K562 (cell line): ENCODE results near the gene ARHGEF4. TPM values are rescaled to one million over a fixed set of nuclear protein-coding genes. Genes with fewer than 3 reads are reported as not detected.

ENCODE experiments used
- ATAC-seq: fragments of 200-7000 bp; cut with Tn5 transposase; 3 replicates; pipeline ENCODE4 v1.9.1; 2020; ENCODE audit warnings: moderate library complexity
- BruUV-seq: library from RNA; stranded (reverse); fragments of 400-500 nt; replicated peaks from 2 replicates; lab custom pipeline; 2021; lab: Mats Ljungman, UMichigan
- CTCF ChIA-PET: fragments of 300-600 bp; formaldehyde crosslinking; extraction: SDS; loops from one replicate; lab custom pipeline; 2021; ENCODE audit warnings: low intra/inter-chr PET ratio; lab: Yijun Ruan, JAX
- POLR2A ChIA-PET: fragments of 300-600, 350-650 bp; sonication (Branson Sonifier 250); formaldehyde crosslinking; extraction: SDS; loops from one replicate; lab custom pipeline; 2021; ENCODE audit warnings: antibody characterized with exemption, inconsistent platforms; lab: Yijun Ruan, JAX
- DNase-seq, 4 experiments: peaks; one replicate each; pipeline versions ENCODE4 v3.0.0 to v3.0.0-alpha.2; 2011 to 2018; ENCODE audit warnings: low spot score in 3 of 4, mixed read lengths in 3 of 4; ENCODE audit errors: extremely low read depth in 1 of 4
- FAIRE-seq: peaks from 2 replicates; lab custom pipeline; 2011; peaks lifted over from hg19 to GRCh38; lab: Jason Lieb, UNC
- H2AFZ ChIP-seq: 2 replicates; pipeline ENCODE4 v1.6.0; 2011; ENCODE audit warnings: low read depth, low read length, control low read depth, inconsistent platforms
- H3K27ac ChIP-seq: fragments of 200-600 bp; 3 replicates; pipeline ENCODE4 v1.8.0; 2011; ENCODE audit warnings: low read depth, mild to moderate bottlenecking, control low read depth, inconsistent platforms, low read length, moderate library complexity, mixed read lengths; ENCODE audit errors: extremely low read depth
- H3K27me3 ChIP-seq, 2 experiments: fragments of 300-600 bp in 1 of 2; 2 replicates in 1 of 2; 3 replicates in 1 of 2; pipeline versions ENCODE4 v1.6.0 to v1.8.0; 2011; ENCODE audit warnings: inconsistent platforms in 2 of 2, low read length in 2 of 2, mild to moderate bottlenecking in 1 of 2, mixed read lengths in 1 of 2, moderate library complexity in 1 of 2; ENCODE audit not compliant: control insufficient read depth in 2 of 2, insufficient read depth in 2 of 2
- H3K36me3 ChIP-seq: fragments of 300-600 bp; 3 replicates; pipeline ENCODE4 v1.8.0; 2011; ENCODE audit warnings: mild to moderate bottlenecking, low read length, inconsistent platforms; ENCODE audit not compliant: control insufficient read depth, insufficient read depth
- H3K4me1 ChIP-seq, 2 experiments: fragments of 200-600 bp in 1 of 2; replicated peaks in 1 of 2; 2 replicates in 1 of 2; 3 replicates in 1 of 2; pipeline versions ENCODE4 v1.5.1 to v1.8.0; 2011; ENCODE audit warnings: inconsistent platforms in 2 of 2, low read length in 2 of 2, mild to moderate bottlenecking in 1 of 2, mixed read lengths in 1 of 2, moderate library complexity in 1 of 2; ENCODE audit not compliant: control insufficient read depth in 2 of 2, insufficient read depth in 2 of 2
- H3K4me2 ChIP-seq: 2 replicates; pipeline ENCODE4 v1.6.1; 2011; ENCODE audit warnings: low read length, control low read depth, inconsistent platforms, mixed read lengths; ENCODE audit not compliant: insufficient read depth
- H3K4me3 ChIP-seq: fragments of 200-600 bp; sonication (generic), shearing (Covaris generic); 2 replicates; pipeline ENCODE4 v1.5.1; 2016; ENCODE audit warnings: control low read depth, inconsistent platforms
- H3K79me2 ChIP-seq: fragments of 200-600 bp; 3 replicates; pipeline ENCODE4 v1.8.0; 2011; ENCODE audit warnings: low read length, inconsistent platforms; ENCODE audit not compliant: control insufficient read depth, insufficient read depth
- H3K9ac ChIP-seq, 2 experiments: 2 replicates each; pipeline versions ENCODE4 v1.6.0 to v1.6.1; 2011; ENCODE audit warnings: low read depth in 2 of 2, low read length in 2 of 2, control low read depth in 1 of 2, inconsistent platforms in 1 of 2, mild to moderate bottlenecking in 1 of 2, mixed read lengths in 1 of 2; ENCODE audit not compliant: insufficient read depth in 1 of 2
- H3K9me1 ChIP-seq: one replicate; pipeline ENCODE4 v1.6.0; 2011; ENCODE audit warnings: inconsistent platforms, mild to moderate bottlenecking, low read length, moderate library complexity; ENCODE audit not compliant: control insufficient read depth, insufficient read depth
- H3K9me3 ChIP-seq: replicated peaks from 2 replicates; pipeline ENCODE4 v1.5.1; 2011; ENCODE audit warnings: low read depth, low read length, inconsistent platforms; ENCODE audit not compliant: control insufficient read depth, insufficient read depth
- H4K20me1 ChIP-seq: replicated peaks from 2 replicates; pipeline ENCODE4 v1.6.1; 2011; ENCODE audit warnings: low read length, inconsistent platforms, mixed read lengths; ENCODE audit not compliant: control insufficient read depth, insufficient read depth
- GATAD2B ChIP-seq: fragments of 450-650 bp; IDR thresholded peaks from 2 replicates; pipeline ENCODE4 v1.6.1; 2017; ENCODE audit warnings: mild to moderate bottlenecking, borderline replicate concordance
- HNRNPK ChIP-seq: fragments of 200-400 bp; formaldehyde crosslinking; IDR thresholded peaks from one replicate; pipeline ENCODE4 v1.6.1; 2018; ENCODE audit warnings: mild to moderate bottlenecking, low read depth, low read length; ENCODE audit not compliant: poor library complexity, severe bottlenecking
- JUN ChIP-seq, 2 experiments: sonication (generic) in 1 of 2; formaldehyde crosslinking in 1 of 2; IDR thresholded peaks; 2 replicates each; pipeline versions ENCODE4 v1.6.1 to v1.8.0; 2012 to 2022; ENCODE audit warnings: borderline replicate concordance in 2 of 2, mild to moderate bottlenecking in 2 of 2, improper control_type of control experiment in 1 of 2, low read depth in 1 of 2, low read length in 1 of 2, missing genetic modification reagents in 1 of 2
- KDM2B ChIP-seq: fragments of 250-450 bp; sonication (Bioruptor Pico); IDR thresholded peaks from 2 replicates; pipeline ENCODE4 v1.8.0; 2021; ENCODE audit warnings: mild to moderate bottlenecking, moderate library complexity
- MAZ ChIP-seq, 2 experiments: fragments of 450-650 bp in 1 of 2; sonication (generic) in 1 of 2; formaldehyde crosslinking; IDR thresholded peaks in 1 of 2; conservative IDR thresholded peaks in 1 of 2; 2 replicates each; pipeline versions ENCODE4 v1.4.0 to v1.5.0; 2020; ENCODE audit warnings: mild to moderate bottlenecking in 1 of 2, missing genetic modification reagents in 1 of 2
- MEF2A ChIP-seq: IDR thresholded peaks from 2 replicates; pipeline ENCODE4 v1.6.1; 2011; ENCODE audit warnings: low read depth, mild to moderate bottlenecking, low read length, moderate library complexity; ENCODE audit not compliant: control insufficient read depth
- NCOA1 ChIP-seq: fragments of 450-650 bp; IDR thresholded peaks from 2 replicates; pipeline ENCODE4 v1.6.1; 2016; ENCODE audit warnings: low read depth
- NCOA2 ChIP-seq, 2 experiments: fragments of 450-650 bp; IDR thresholded peaks; 2 replicates each; pipeline ENCODE4 v1.6.1; 2018; ENCODE audit warnings: mild to moderate bottlenecking in 2 of 2, moderate library complexity in 1 of 2; ENCODE audit not compliant: partially characterized antibody in 2 of 2
- SIRT6 ChIP-seq: IDR thresholded peaks from one replicate; pipeline ENCODE4 v1.6.1; 2012; ENCODE audit warnings: low read depth, mild to moderate bottlenecking, control low read depth, inconsistent platforms, low read length, moderate library complexity
- SMARCA4 ChIP-seq: fragments of 450-650 bp; IDR thresholded peaks from 2 replicates; pipeline ENCODE4 v1.6.1; 2016
- SMARCC2 ChIP-seq: fragments of 450-650 bp; IDR thresholded peaks from 2 replicates; pipeline ENCODE4 v1.6.1; 2017; ENCODE audit warnings: antibody characterized with exemption, moderate library complexity, mild to moderate bottlenecking, low read depth
- TFAM ChIP-seq: fragments of 250-450 bp; sonication (Bioruptor Pico); conservative IDR thresholded peaks from 2 replicates; pipeline ENCODE4 v1.5.0; 2021; ENCODE audit warnings: mild to moderate bottlenecking, moderate library complexity
- ZKSCAN1 ChIP-seq: fragments of 150-350 bp; IDR thresholded peaks from 2 replicates; pipeline ENCODE4 v1.6.1; 2016; ENCODE audit warnings: low read depth, low read length
- ZNF324 ChIP-seq: fragments of 250-450 bp; sonication (Bioruptor Pico); IDR thresholded peaks from 2 replicates; pipeline ENCODE4 v1.4.0; 2020; ENCODE audit warnings: mild to moderate bottlenecking
- WGBS: fragments of 100-300 bp; shearing (Covaris generic); methylation state at CpG from one replicate; pipeline ENCODE4 v1.1.6; 2016; ENCODE audit warnings: low coverage, mixed read lengths; ENCODE audit not compliant: insufficient coverage; ENCODE audit errors: missing lambda C conversion rate; 5-methylcytosine and 5-hydroxymethylcytosine counted together
- in situ Hi-C: fragments of 300-500 bp; cut with MboI; formaldehyde crosslinking; loops from 4 replicates; pipeline ENCODE4 v1.15.0; 2018; ENCODE audit warnings: inconsistent platforms, mixed read lengths
- intact Hi-C: fragments of 100-400 bp; cut with micrococcal nuclease; formaldehyde crosslinking; loops from 2 replicates; pipeline ENCODE4 v1.14.2; 2022
- polyA plus RNA-seq, 8 experiments: library from polyadenylated mRNA; depleted of rRNA in 4 of 8; stranded (reverse) in 5 of 8; unstranded in 3 of 8; fragments of >200 nt; fragmentation: Nextera tagmentation in 2 of 8; fragmentation: Illumina TruSeq in 1 of 8; extraction: Ambion mirVana in 2 of 8; extraction: Trizol in 1 of 8; gene quantifications; 2 replicates each; pipeline versions ENCODE4 v1.2.1 to v1.2.3, GENCODE V29; 2011 to 2014; ENCODE audit warnings: inconsistent platforms in 1 of 8, missing spikeins in 1 of 8
- total RNA-seq, 7 experiments: library from RNA; depleted of rRNA in 6 of 7; stranded (reverse); fragments of >200 nt in 6 of 7; fragmentation: Illumina TruSeq in 2 of 7; extraction: Trizol in 2 of 7; gene quantifications; 2 replicates each; pipeline versions ENCODE4 v1.2.1 to v1.2.3, GENCODE V29; 2011 to 2021; ENCODE audit warnings: low replicate concordance in 1 of 7
- TF ChIP-seq, protein P1 (sequence below): fragments of 450-650 bp; IDR thresholded peaks from 2 replicates; pipeline ENCODE4 v1.6.1; 2017; ENCODE audit warnings: antibody characterized with exemption, mild to moderate bottlenecking
- TF ChIP-seq, protein P2 (sequence below): IDR thresholded peaks from 3 replicates; pipeline ENCODE4 v1.6.1; 2011; ENCODE audit warnings: borderline replicate concordance, mild to moderate bottlenecking; ENCODE audit not compliant: insufficient read length, insufficient read depth

Gene ARHGEF4
- total and polyA plus RNA-seq, 9 of the 15 experiments (the other 6 are each of a cell fraction or from before 2014, with no cell fraction given): not detected

DNA sequence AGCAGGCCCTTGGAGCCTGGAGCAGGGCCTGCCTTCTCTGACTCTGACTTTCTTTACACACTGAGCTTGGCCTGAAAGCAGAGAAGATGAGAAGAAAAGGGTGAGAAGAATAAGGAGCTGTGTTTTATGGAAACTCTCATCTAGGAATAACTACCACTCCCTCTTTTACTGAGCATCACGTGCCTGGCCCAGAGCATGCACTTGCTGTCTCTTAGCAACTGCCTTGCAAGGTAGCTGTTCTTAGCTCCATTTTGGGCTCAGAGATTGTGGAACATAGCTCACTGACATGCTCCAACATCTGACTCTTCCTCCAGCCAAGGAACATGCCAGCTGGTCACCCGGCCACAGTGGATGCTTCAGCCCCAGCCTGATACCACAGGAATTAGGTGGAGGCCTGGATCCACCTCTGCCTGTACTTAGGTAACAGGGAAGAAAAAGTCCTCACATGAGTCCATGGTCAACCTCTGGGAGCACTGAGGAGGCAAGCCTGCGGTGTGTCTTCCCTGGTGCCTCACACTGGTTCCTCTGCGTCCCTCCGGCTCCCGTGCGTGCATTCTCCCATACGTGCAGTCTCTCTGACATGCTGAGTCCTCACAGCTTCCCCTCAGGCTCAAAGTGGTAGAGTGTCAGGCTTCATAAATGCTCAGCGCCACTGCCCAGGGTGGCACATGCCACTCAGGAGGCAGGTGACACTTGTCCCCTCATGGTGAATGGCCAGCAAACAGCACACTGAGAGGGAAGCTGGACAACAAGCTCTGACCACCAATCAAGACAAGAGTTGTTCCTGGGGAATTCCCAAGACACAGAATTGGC is 45.7 kb upstream of the ARHGEF4 start (continued):
- no peak for TF ChIP-seq JUN (IDR thresholded peaks at IDR 0.05; ENCODE audit: borderline replicate concordance, low read depth, low read length)
- no peak for TF ChIP-seq JUN (CRISPR knock-in tag; IDR thresholded peaks at IDR 0.05; ENCODE audit: borderline replicate concordance)
- no peak for TF ChIP-seq TFAM
- no peak for TF ChIP-seq ZKSCAN1
- TF ChIP-seq SIRT6: no peak
- TF ChIP-seq NCOA1: no peak

DNA sequence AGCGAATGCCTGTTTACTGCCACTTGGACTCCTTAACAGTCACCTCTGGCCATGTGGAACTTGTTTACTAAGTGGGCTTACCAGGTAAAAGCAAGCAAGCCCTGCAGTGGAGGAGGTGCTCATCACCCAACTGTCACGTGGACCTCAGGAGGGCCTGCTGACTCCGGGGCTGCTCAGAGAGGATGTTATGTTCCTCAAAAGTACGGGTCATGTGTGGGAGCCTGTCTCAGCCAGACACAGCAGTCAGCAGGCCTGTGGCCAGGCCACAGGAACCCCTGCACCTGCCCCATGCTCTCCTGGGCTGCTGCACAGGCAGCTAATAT is 45.1 kb upstream of the ARHGEF4 start:
- no peak for DNase-seq
- Histone ChIP-seq H3K79me2 (no peaks in the 10 kb centered on the region), H3K9me3 (no peaks in the 10 kb centered on the region), H2AFZ (no peak overlapping the region), H3K9ac (no peak overlapping the region), H3K4me2 (no peak overlapping the region), H3K27me3 (peaks cover 6 to 26% of the 10 kb centered on the region in 2 experiments; a peak in 4 of 5 replicates), H4K20me1 (no peaks in the 10 kb centered on the region), H3K36me3 (no peaks in the 10 kb centered on the region), H3K27ac (no peak overlapping the region), H3K9me1 (no peaks in the 10 kb centered on the region), H3K4me3 (no peak overlapping the region), H3K4me1 (no peaks in the 10 kb centered on the region)
- intact Hi-C loops (no loop called here), in situ Hi-C loops (no loop called here)
- no peak for FAIRE-seq
- WGBS: 0% methylated on average over 4 of the region's 4 CpGs
- 0 out of 3 replicates have a peak, but pooled peaks have one; percentile 20 for ATAC-seq
- ChIA-PET POLR2A (interaction anchor here (0.6 kb wide), 1 partner anchor 132 kb away, joined by 3 read pairs; no protein-coding TSS in a partner anchor), CTCF (no interaction called here)
- BruUV-seq: no TSS peak
- TF ChIP-seq KDM2B (CRISPR knock-in tag): no peak
- TF ChIP-seq ZNF324 (CRISPR knock-in tag): no peak
- no peak for TF ChIP-seq SMARCC2
- TF ChIP-seq GATAD2B: no peak
- TF ChIP-seq SMARCA4: no peak
- TF ChIP-seq MEF2A: no peak
- TF ChIP-seq, protein P1, sequence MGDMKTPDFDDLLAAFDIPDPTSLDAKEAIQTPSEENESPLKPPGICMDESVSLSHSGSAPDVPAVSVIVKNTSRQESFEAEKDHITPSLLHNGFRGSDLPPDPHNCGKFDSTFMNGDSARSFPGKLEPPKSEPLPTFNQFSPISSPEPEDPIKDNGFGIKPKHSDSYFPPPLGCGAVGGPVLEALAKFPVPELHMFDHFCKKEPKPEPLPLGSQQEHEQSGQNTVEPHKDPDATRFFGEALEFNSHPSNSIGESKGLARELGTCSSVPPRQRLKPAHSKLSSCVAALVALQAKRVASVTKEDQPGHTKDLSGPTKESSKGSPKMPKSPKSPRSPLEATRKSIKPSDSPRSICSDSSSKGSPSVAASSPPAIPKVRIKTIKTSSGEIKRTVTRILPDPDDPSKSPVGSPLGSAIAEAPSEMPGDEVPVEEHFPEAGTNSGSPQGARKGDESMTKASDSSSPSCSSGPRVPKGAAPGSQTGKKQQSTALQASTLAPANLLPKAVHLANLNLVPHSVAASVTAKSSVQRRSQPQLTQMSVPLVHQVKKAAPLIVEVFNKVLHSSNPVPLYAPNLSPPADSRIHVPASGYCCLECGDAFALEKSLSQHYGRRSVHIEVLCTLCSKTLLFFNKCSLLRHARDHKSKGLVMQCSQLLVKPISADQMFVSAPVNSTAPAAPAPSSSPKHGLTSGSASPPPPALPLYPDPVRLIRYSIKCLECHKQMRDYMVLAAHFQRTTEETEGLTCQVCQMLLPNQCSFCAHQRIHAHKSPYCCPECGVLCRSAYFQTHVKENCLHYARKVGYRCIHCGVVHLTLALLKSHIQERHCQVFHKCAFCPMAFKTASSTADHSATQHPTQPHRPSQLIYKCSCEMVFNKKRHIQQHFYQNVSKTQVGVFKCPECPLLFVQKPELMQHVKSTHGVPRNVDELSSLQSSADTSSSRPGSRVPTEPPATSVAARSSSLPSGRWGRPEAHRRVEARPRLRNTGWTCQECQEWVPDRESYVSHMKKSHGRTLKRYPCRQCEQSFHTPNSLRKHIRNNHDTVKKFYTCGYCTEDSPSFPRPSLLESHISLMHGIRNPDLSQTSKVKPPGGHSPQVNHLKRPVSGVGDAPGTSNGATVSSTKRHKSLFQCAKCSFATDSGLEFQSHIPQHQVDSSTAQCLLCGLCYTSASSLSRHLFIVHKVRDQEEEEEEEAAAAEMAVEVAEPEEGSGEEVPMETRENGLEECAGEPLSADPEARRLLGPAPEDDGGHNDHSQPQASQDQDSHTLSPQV: no peak
- no peak for TF ChIP-seq MAZ (CRISPR knock-in tag; conservative IDR thresholded peaks at IDR 0.05 in 1 of 2, IDR thresholded peaks at IDR 0.05 in 1 of 2)
- no peak for TF ChIP-seq NCOA2 (IDR thresholded peaks at IDR 0.05; ENCODE audit: partially characterized antibody in 2 of 2)
- TF ChIP-seq, protein P2, sequence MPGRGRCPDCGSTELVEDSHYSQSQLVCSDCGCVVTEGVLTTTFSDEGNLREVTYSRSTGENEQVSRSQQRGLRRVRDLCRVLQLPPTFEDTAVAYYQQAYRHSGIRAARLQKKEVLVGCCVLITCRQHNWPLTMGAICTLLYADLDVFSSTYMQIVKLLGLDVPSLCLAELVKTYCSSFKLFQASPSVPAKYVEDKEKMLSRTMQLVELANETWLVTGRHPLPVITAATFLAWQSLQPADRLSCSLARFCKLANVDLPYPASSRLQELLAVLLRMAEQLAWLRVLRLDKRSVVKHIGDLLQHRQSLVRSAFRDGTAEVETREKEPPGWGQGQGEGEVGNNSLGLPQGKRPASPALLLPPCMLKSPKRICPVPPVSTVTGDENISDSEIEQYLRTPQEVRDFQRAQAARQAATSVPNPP: no peak
- no peak for TF ChIP-seq HNRNPK
